ENCODE results near the gene HBP1.
A peak's percentile ranks its signal among the peaks of the same experiment; 100 is the strongest.
"Not testable (repeated sequence)": the region's sequence is repeated elsewhere in the genome, so short reads cannot be mapped to it uniquely, and the experiment has no call there.

Gene HBP1, protein sequence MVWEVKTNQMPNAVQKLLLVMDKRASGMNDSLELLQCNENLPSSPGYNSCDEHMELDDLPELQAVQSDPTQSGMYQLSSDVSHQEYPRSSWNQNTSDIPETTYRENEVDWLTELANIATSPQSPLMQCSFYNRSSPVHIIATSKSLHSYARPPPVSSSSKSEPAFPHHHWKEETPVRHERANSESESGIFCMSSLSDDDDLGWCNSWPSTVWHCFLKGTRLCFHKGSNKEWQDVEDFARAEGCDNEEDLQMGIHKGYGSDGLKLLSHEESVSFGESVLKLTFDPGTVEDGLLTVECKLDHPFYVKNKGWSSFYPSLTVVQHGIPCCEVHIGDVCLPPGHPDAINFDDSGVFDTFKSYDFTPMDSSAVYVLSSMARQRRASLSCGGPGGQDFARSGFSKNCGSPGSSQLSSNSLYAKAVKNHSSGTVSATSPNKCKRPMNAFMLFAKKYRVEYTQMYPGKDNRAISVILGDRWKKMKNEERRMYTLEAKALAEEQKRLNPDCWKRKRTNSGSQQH

DNA sequence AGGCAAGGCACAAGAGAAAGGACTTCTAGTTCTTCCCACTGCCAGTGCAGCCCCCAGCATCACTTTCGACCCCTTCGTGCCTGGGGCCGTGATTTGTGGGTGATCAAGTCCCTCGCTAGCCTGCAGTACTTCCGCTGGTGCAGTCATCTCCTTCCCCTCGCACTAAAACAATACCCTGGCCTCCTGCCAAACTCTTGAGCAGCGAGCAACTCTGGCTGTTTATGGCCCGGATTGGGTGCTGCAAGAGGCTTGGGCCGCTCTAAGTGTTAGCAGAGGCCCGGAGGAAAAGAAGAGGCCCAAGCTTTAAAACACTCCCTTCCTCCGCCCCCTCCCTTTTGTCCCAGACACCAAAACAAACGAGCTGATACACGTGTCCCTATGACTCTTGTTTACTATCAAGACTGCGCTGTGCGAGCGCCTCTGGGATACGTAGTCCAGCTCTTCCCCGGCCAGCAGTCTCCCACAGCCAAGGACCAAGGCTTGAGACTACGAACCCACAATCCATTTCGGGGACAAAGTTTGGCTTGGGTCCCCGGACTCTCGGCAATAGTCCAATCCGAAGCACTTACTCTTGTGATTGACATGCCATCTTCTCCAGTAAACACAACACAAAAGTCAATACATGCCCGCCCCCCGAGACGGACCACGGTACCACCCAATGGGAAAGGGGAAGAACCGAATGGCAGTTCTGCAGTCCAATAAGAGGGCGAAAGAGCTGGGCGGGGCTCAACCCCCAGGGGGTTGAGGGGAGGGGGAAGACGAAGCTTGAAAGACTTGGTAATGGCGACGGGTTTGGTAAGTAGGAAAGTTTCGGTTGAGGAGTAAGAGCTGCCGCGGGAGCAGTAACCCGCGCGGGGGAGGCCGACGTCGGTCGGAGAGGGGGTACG is at the start of gene HBP1:
TSS of gene HBP1 (plus strand) at position 771 of the 887 bp plus-strand sequence. CDS start 10,891 bp downstream, outside the sequence.
- peak; percentile 92 to 99 for DNase-seq

DNA sequence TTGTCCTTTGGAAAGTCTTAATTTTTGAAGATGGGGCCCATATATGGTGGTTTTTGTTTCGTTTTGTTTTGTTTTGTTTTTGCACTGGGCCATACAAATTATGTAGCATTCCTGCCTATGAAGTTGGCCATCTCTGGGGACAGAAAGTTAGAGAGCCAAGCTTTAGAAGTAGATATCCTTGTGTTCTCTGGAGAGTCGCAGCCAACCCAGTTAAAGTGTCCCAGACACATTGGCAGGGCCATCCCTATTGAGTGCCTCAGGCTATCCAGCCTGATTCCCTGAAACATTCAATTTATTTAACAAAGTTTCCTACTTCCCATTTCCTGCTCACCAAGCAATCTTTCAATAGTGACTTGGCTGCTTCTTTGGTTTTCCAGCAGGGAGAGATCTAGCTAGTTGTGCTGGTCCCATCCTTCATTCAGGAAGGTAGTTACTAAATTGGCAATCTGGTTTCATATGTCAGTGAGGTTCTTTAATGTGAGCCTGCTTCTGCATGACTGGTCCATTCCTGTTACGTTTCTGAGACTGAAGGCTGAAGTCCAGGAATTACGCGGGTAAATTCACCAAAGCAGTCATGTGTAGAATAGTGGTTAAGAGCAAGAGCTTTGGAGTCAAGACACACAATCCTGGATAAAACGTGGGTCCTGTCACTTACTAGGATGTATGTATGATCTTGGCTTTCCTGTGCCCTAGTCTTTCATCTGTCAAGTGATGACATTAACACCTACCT is 49.3 kb upstream of the HBP1 start:
- DNase-seq, result no peak

DNA sequence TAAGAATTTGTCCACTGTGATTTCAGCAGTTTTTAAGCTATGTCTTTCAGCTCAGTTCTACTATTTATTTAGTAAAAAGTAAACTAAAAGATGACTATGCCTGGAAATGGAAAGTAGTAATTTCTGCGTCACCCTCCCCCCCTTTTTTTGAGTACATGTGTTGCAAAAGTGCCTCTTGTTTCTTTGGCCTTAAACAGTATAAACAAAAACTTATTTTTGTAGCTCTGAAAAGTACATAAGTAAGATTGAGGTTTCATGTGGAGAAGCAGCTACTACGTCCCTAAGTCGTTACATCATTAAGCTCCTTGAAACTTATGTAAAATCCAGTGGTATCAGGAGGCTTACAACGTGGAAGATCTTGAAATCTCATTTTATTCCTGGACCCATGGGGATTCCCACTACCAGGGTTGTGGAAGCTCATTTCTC is 46.3 kb upstream of the HBP1 start:
- no peak for DNase-seq

DNA sequence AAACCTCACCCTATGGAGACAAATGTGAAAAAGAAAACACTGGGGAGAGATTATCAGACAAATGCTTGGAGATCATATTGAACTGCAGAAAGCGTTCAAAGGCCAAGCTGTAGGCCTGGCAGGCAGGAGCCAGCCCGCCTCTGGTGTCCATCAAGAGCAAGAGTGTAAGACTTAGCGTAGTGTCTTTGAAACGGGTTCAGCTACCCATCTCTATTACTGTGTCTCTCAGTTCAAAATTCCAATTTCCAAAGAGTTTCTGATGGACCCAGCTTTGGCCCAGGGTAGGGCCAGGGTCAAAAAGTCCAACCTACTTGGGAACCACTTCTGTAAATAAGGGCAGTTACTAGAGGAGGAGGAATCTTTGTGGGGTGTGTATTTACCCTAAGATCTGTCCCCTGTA is 45.4 kb upstream of the HBP1 start:
- no peak for DNase-seq

DNA sequence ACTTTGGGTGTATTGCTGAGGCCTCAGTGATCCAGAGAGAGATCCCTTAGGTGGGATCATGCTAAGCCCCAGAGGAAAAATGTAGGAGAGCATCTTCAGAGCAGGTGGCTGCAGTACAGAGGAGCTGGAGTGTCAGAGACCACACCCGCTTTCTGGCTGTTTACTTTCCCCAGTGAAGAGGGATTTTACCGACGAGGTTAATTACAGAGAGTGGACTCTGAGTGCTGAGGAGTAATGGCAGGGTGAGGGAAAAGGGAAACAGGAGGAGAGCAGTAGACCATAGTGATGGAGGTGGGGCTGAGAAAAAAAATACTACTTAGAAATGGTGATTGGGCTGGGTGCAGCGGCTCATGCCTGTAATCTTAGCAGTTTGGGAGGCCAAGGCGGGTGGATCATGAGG is 43.3 kb upstream of the HBP1 start:
- DNase-seq, result no peak

DNA sequence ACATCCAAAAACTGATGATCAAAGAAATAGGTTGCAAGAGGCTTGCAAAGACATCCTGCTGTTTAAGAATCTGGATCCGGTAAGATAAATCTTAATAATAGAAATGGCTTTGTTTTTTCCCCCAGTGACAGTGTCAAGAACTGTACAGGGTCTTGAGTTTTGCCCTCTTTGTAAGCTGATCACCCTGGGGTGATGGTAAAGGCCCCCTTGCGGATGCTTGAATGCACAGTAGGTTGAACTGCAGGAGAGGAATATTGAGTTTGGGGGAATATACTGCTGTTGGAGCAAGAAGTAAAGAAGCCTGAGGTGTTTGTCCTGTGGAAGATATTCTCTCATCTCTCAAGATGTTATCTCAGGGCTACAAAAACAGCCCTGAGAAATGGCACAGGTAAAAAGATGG is 40.6 kb upstream of the HBP1 start:
- DNase-seq, result no peak

DNA sequence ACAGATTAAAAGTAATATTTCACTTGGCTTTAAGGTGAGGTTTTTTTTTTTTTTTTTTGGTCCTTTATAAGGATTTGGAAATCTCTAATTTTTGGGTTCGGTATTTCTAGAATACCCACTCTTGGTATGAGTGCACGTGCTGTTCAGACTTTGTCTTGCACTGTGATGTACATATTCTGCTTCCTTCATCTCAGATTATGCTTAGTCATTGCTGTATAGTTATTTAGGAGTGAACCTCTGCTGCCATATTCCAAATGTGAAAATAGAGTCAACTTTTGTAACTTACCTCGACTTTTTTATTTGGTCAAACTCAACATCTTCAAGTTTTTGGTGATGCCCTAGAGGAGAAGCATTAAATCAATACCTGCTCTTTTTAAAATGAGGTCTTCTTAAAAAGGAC is 40.1 kb upstream of the HBP1 start:
- DNase-seq, result no peak

DNA sequence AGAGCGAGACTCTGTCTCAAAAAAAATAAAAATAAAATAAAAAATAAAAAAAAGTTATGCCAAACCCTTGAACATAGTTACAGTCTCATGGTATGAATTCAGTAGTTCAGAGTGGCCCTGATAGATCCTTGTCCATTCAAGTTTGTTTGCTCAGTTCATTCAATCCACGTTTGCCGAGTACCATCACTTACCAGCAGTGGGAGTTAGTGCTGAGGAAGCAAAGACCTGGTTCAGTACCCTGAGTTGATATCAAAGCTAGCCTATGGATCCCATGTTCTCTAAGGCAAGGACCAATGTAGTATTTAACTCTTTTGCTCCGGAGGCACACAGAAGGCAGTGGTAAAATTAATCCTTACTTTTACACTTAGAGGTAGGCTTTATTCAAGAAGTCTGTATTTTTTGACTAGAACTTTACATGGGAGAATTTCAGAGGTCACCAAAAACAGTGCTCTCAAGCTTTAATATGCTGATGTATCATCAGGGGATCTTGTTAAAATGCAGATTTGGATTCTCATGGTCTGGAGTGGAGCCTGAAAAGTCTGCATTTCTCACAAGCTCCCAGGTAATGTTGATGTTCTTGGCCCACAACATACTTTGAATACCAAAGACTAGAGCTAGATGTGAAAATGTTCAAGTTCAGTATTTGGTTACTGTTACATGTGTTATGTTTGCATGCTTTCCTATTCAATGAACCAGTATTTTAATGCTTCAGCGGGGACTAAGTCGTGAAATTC is 38.1 kb upstream of the HBP1 start:
- no peak for DNase-seq

DNA sequence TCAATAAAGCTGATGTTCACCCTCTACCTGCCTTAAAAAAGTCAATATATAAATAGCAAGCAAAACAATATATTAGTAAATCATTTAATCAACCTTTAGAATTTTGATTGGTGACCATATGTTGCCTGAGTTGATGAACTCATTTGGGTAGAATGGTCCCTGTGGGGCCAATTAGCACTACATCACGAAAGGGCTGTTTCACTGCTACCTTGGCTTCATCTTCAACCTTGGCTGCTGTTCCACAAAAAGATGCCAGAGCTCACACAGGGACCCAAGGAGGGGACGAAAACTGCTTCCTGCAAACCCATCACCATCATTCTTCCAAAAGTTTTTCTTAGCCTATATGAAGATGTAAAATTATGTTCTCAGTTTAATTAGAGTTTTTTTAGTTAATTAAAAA is 35.4 kb upstream of the HBP1 start:
- DNase-seq, result no peak

DNA sequence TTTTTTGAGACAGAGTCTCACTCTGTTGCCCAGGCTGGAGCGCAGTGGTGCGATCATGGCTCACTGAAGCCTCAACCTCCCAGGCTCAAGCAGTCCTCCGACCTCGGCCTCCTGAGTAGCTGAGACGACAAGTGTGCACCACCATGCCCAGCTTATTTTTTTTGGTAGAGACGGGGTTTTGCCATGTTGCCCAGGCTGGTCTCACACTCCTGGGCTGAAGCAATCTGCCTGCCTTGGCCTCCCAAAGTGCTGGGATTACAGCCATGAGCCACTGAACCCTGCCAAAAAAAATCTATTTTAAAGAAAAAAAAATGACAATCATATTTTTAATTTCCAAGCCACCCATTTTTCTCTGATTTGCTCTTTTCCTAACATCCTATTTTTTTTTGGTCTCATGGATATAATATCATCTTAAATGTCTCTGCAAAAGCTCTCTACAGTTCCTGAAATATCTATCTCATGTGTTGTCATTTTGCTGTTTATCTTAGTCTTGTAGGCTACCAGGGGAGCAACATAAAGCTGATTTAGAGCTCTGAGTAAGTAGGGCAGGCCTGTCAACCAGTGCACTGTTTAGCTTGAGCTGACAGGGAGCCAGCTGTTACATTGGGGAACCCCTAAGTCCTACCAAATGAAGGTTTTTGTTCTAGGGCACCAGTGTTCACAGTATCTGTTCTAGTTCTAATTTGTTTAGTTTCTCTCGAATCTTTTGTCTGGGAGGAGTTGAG is 29.9 kb upstream of the HBP1 start:
- DNase-seq, result no peak

DNA sequence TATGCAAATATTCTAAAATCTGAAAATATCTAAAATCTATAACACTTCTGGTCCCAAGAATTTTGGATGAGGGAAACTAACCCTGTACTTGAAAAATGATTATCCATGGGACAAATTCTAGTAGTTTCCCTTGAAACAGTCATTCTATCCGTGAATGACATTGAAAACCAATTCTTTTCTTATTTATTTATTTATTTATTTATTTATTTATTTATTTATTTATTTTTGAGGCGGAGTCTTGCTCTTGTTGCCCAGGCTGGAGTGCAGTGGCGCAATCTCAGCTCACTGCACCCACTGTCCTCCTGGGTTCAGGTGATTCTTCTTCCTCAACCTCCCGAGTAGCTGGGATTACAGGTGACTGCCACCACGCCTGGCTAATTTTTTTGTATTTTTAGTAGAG is 24.9 kb upstream of the HBP1 start:
- not testable (repeated sequence) for DNase-seq

DNA sequence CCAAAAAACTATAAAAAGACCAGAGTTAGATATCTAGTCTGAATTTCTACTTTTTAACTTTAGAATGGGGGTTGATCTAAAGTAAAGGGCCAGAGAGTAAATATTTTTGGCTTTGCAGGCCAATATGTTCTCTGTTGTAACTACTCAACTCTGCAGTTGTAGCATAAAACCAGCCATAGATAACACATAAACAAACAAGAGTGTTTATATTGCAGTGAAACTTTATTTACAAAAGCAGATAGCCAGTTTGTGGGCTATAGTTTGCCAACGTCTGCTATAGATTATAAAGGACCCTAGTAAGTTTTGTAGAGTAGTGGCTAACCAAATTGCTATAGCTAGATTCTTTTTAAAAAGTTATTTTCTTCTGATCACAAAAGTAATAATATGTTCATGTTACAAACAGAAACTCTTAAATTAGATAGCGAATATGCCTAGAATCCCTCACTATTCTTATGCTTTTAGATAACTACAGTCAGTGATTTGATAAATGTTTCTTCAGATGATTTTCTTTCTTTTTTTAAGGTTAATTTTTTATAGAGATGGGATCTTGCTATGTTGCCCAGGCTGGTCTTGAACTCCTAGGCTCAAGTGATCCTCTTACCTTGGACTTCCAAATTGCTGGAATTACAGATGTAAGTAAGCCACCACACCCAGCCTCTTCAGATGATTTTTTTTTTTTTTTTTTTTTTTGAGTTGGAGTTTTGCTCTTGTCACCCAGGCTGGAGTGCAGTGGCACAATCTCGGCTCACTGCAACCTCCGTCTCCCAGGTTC is 23.6 kb upstream of the HBP1 start:
- no peak for DNase-seq

DNA sequence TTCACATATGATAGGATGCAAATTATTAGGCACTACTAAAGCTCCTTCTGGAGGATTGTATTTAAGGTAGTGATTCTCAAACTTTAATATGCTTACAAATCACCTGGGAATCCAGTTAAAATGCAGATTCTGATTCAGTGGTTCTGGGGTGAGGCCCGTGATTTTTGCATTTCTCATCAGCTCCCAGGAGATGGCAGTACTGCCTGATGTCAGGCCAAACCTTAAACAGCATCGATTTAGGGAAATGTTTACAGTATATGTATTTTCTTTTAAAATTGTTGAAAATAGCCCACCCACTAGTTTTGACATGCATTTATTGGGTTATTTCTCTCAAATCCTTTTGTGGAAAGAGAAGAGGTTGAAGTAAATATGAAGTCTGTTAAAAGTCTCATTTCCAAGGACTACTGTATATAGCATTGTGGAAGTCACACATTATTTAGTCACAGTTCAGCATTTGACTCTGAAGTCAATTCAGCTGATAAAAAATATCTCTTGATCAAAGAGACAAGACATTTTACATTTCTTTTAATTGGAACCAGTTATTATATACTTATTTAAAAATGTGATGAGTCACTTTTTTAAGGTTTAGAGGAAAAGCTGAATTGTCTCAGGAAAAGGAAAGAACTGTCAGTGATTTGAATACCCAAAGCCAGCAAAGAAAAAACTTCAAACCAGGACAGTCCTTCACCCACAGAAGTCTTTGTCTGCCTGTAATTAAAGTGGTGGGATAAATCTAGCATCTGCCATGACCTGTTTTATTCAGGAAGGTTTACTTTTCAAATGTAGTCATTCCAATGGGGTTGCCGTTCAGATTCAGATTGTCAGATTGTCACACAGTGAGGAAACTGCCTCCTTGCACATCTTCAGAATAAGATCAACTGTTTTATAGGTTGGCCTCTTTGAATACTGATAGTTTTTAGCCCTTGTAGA is 21.1 kb upstream of the HBP1 start:
- DNase-seq, result no peak

DNA sequence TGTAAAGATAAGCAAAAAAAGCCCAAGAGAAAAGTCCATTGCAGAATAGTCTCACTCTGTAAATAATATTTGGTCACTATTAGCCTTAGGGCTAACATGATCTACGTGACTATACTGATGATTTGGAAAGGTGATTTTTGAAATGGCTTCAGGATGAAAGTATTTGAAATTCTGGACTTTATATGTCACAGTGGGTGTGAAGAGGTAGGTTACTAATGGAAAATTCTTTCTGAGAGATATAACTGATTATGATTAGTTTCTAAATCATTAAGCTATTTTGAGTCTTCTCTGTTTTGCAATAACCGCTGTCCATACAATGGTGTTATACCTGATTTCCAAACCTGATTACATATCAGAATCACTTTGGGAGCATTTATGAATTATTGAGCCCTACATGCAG is 20.1 kb upstream of the HBP1 start:
- no peak for DNase-seq

DNA sequence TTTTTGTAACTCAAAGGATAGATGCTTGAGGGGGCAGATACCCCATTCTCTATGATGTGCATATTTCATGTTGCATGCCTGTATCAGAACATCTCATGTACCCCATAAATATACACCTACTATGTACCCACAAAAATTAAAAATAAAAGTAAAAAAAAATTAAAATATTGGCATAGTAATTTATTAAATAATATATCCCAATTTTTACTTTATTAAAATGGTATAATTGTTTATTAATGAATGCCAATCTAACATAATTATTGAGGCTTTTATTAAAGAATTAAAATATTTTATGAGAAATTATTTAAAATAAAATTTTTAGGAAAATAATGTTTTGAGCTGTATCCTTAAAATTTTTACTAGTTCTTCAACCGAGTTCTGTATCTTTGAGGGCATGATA is 18.9 kb upstream of the HBP1 start:
- DNase-seq, result no peak

DNA sequence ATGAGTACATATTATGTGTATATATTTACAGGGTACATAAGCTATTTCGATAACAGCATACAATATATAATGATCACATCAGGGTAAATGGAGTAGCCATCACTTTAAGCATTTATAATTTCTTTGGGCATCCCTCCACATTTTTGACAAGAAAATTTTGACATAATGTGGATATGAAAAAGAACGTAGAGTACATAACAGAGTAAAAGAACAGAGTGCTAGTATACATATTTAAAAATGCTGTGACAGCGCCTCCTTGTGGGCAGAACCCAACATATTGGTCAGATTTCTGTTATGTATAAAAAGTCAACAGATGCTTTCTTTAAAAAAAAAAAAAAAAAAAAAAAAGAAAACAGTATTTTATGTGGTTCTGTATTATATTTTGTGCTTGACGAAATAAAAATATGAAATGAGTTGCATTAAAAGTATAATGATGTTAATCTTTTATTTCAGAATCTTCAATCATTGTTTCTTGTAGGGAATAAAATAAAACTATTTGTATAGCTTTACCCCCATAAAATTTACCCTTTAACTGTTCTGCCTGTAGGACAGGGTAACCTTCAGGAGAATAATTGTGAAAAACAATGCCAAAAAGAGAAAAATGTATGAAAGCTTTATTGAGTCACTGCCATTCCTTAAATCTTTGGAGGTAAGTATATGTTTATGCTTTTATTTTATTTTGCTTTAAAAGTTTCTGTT is 18.3 kb upstream of the HBP1 start:
- DNase-seq, result peak; percentile 59 to 66

DNA sequence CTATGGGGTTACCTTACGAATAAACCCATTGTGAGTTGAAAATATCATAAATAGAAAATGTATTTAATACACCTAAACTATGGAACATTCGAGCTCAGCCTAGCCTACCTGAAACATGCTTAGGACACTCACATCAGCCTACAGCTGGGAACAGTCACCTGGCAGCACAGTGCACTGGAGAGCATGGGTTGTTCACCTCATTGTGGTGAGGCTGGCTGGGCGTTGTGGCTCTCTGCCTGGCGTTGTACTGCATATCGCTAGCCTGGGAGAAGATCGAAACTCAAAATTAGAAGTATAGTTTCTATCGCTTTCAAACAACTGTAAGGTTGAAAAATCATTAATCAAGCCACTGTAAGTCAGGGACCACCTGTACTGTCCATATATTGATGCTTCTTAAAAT is 17.3 kb upstream of the HBP1 start:
- no peak for DNase-seq

DNA sequence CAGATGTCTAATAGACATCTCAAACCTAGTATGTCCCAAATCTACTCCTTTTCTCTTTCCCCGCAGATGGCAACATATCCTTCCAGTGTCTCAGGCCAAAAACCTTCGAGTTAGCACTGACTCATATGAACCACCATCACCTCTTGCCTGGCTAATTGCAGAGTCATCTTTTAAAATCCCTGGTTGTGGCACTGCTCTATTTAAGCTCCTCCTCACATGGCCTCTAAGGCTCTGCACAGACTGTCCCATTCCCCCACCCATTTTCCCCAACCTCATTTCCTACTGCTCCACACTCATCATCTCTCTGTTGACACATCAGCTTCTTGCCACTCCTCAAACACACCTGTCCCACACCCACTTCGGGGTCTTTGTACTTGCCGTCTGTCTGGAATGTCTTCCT is 16.8 kb upstream of the HBP1 start:
- no peak for DNase-seq

DNA sequence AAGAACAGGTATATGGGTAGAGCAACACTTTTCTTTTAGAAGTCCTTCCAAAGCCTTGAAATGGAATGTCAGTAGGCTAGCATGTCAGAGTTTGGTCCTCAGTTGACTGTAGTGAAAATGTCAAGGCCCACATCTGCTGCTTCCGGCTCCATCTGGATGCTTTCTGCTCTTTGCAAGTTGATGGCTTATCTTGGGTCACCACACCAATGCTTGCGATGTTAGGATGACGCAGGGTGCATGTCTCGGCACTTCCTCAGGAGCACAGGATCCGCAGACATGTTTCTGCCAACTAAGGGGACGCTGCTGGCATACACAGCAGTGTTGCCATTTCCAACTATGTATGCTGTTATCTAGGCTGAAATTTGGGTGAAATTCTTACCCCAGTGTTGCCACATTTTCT is 14.0 kb upstream of the HBP1 start:
- DNase-seq, result no peak

All from stimulated activated CD4-positive, alpha-beta T cell treated with anti-CD3 and anti-CD28 coated beads, Interleukin-4, amount 100 ng/mL, for 4 hours (primary cell).